RWPE2 (cell line): Measurements from ENCODE around the gene IFRD1.
A peak's percentile ranks its signal among the peaks of the same experiment; 100 is the strongest.
"Not testable (repeated sequence)": the region's sequence is repeated elsewhere in the genome, so short reads cannot be mapped to it uniquely, and the experiment has no call there.

Experiments
- ATAC-seq: fragments of 200-7000 bp; cut with Tn5 transposase; 3 replicates; pipeline ENCODE4 v1.9.1; 2021; ENCODE audit warnings: low read depth
- DNase-seq: peaks from one replicate; pipeline ENCODE4 v3.0.0-alpha.2; 2020; ENCODE audit warnings: low spot score
- H3K27ac ChIP-seq: fragments of 450-650 bp; 2 replicates; pipeline ENCODE4 v1.5.1; 2017; ENCODE audit warnings: mild to moderate bottlenecking; ENCODE audit not compliant: poor library complexity, severe bottlenecking
- H3K27me3 ChIP-seq: fragments of 250-450 bp; sonication (Bioruptor Pico); 2 replicates; pipeline ENCODE4 v1.5.1; 2021; ENCODE audit warnings: mild to moderate bottlenecking, moderate library complexity; ENCODE audit not compliant: insufficient read depth, poor library complexity, severe bottlenecking
- H3K36me3 ChIP-seq: fragments of 250-450 bp; sonication (Bioruptor Pico); 2 replicates; pipeline ENCODE4 v1.5.1; 2020; ENCODE audit warnings: low read depth, mild to moderate bottlenecking, moderate library complexity
- H3K4me1 ChIP-seq: fragments of 250-450 bp; sonication (Bioruptor Pico); 2 replicates; pipeline ENCODE4 v1.5.1; 2021; ENCODE audit warnings: mild to moderate bottlenecking, moderate library complexity; ENCODE audit not compliant: insufficient read depth, poor library complexity, severe bottlenecking
- H3K4me3 ChIP-seq: fragments of 250-450 bp; sonication (Bioruptor Pico); 2 replicates; pipeline ENCODE4 v1.5.1; 2021; ENCODE audit warnings: mild to moderate bottlenecking, moderate library complexity; ENCODE audit not compliant: severe bottlenecking
- H3K9me3 ChIP-seq: fragments of 250-450 bp; sonication (Bioruptor Pico); 2 replicates; pipeline ENCODE4 v1.5.1; 2021; ENCODE audit warnings: mild to moderate bottlenecking, moderate library complexity; ENCODE audit not compliant: severe bottlenecking
- CTCF ChIP-seq: fragments of 450-650 bp; IDR thresholded peaks from one replicate; pipeline ENCODE4 v1.5.1; 2017; ENCODE audit warnings: mild to moderate bottlenecking, moderate library complexity; ENCODE audit not compliant: poor library complexity, severe bottlenecking

The IFRD1 gene

GRCh38 chr7:112452102-112452888, 2.0 kb downstream of the IFRD1 start:
- H3K36me3 ChIP-seq = peaks cover 23% of the 10 kb centered on the region
- DNase-seq (no peak), ATAC-seq (no peak)
- peak; percentile 48 for TF ChIP-seq CTCF
- peak overlapping the region; percentile 92 for H3K4me3 ChIP-seq
- H3K27me3 ChIP-seq = no peaks in the 10 kb centered on the region
- H3K4me1 ChIP-seq = peaks cover 23% of the 10 kb centered on the region
- H3K9me3 ChIP-seq = no peaks in the 10 kb centered on the region
- peak overlapping the region; percentile 58 for H3K27ac ChIP-seq

- no peak for TF ChIP-seq CTCF
- Histone ChIP-seq H3K4me1 (peaks cover 23% of the 10 kb centered on the region), H3K9me3 (no peaks in the 10 kb centered on the region), H3K27ac (no peak overlapping the region), H3K27me3 (no peaks in the 10 kb centered on the region), H3K36me3 (peaks cover 37% of the 10 kb centered on the region), H3K4me3 (no peak overlapping the region)
- DNase-seq = no peak
- ATAC-seq = no peak
Observed at GRCh38 chr7:112453505-112454171, 3.4 kb downstream of the IFRD1 start.

GRCh38 chr7:112454191-112454590, 3.9 kb downstream of the IFRD1 start:
- H3K27ac ChIP-seq, H3K27me3 ChIP-seq, DNase-seq, ATAC-seq, H3K9me3 ChIP-seq, H3K4me3 ChIP-seq: not testable (repeated sequence)
- Histone ChIP-seq H3K36me3 (peaks cover 42% of the 10 kb centered on the region), H3K4me1 (peaks cover 18% of the 10 kb centered on the region)

GRCh38 chr7:112459645-112460044, 9.4 kb downstream of the IFRD1 start:
- TF ChIP-seq CTCF = no peak
- Histone ChIP-seq H3K27ac (no peak overlapping the region), H3K9me3 (no peaks in the 10 kb centered on the region), H3K27me3 (no peaks in the 10 kb centered on the region), H3K4me1 (peaks cover 8% of the 10 kb centered on the region), H3K36me3 (peaks cover 94% of the 10 kb centered on the region), H3K4me3 (no peak overlapping the region)
- DNase-seq (no peak), ATAC-seq (no peak)

GRCh38 chr7:112462236-112462635, 12.0 kb downstream of the IFRD1 start:
- no peak for DNase-seq
- no peaks in the 10 kb centered on the region for H3K27me3 ChIP-seq
- TF ChIP-seq CTCF = no peak
- ATAC-seq = peak; percentile 91
- peaks cover 97% of the 10 kb centered on the region for H3K36me3 ChIP-seq
- no peaks in the 10 kb centered on the region for H3K9me3 ChIP-seq
- no peak overlapping the region for H3K27ac ChIP-seq
- no peak overlapping the region for H3K4me3 ChIP-seq
- peaks cover 8% of the 10 kb centered on the region for H3K4me1 ChIP-seq
